Endometrial microvascular endothelial cells (primary cell): ENCODE results near the gene SELENOI. TPM values are rescaled to one million over a fixed set of nuclear protein-coding genes. Genes with fewer than 3 reads are reported as not detected.
"Not testable (repeated sequence)": the region's sequence is repeated elsewhere in the genome, so short reads cannot be mapped to it uniquely, and the experiment has no call there.

ENCODE experiments used
- in situ Hi-C: cut with HindIII; loops from 2 replicates; pipeline ENCODE4 v1.10.0; 2017; ENCODE audit warnings: low sequenced_read_pairs, low pct_unique_long_range_greater_than_20kb; ENCODE audit errors: inconsistent ontology term
- total RNA-seq: library from RNA; depleted of rRNA; stranded (reverse); fragments of >200 nt; gene quantifications from one replicate; pipeline ENCODE4 v1.2.3, GENCODE V29; 2015; ENCODE audit errors: inconsistent ontology term

The SELENOI gene
- total RNA-seq, 1 donor from 2014 or later, result 15.3 TPM

- in situ Hi-C loops, result no loop called here
Measured at GRCh38 chr2:26352892-26353291, 6.9 kb downstream of the SELENOI start.

GRCh38 chr2:26354469-26354868 is 8.5 kb downstream of the SELENOI start:
- in situ Hi-C loops, result not testable (repeated sequence)

GRCh38 chr2:26355038-26355995 is 9.4 kb downstream of the SELENOI start:
- in situ Hi-C loops, result no loop called here

GRCh38 chr2:26356111-26356510 is 10.2 kb downstream of the SELENOI start:
- in situ Hi-C loops, result no loop called here

- in situ Hi-C loops, result no loop called here
Measured at GRCh38 chr2:26356771-26357170, 10.8 kb downstream of the SELENOI start.

GRCh38 chr2:26359886-26360473 is 14.0 kb downstream of the SELENOI start:
- in situ Hi-C loops, result no loop called here

- in situ Hi-C loops, result no loop called here
Measured at GRCh38 chr2:26363323-26363722, 17.4 kb downstream of the SELENOI start.

- in situ Hi-C loops, result no loop called here
Measured at GRCh38 chr2:26363958-26364357, 18.0 kb downstream of the SELENOI start.

- in situ Hi-C loops, result no loop called here
Measured at GRCh38 chr2:26364669-26365068, 18.7 kb downstream of the SELENOI start.

- in situ Hi-C loops, result no loop called here
Measured at GRCh38 chr2:26366957-26367356, 21.0 kb downstream of the SELENOI start.

GRCh38 chr2:26369664-26370063 is 23.7 kb downstream of the SELENOI start:
- in situ Hi-C loops, result not testable (repeated sequence)

GRCh38 chr2:26370909-26371308 is 25.0 kb downstream of the SELENOI start:
- in situ Hi-C loops, result not testable (repeated sequence)

- in situ Hi-C loops, result no loop called here
Measured at GRCh38 chr2:26376799-26377198, 30.9 kb downstream of the SELENOI start.

- in situ Hi-C loops, result no loop called here
Measured at GRCh38 chr2:26380281-26380680, 34.3 kb downstream of the SELENOI start.

- in situ Hi-C loops, result no loop called here
Measured at GRCh38 chr2:26382564-26382963, 36.6 kb downstream of the SELENOI start.

- in situ Hi-C loops, result no loop called here
Measured at GRCh38 chr2:26384183-26384582, 38.2 kb downstream of the SELENOI start.

- in situ Hi-C loops, result no loop called here
Measured at GRCh38 chr2:26384597-26384996, 38.7 kb downstream of the SELENOI start.

GRCh38 chr2:26387189-26387588 is 41.2 kb downstream of the SELENOI start:
- in situ Hi-C loops, result no loop called here

GRCh38 chr2:26394694-26395093 is 48.8 kb downstream of the SELENOI start:
- in situ Hi-C loops, result no loop called here

GRCh38 chr2:26395394-26395793 is 49.5 kb downstream of the SELENOI start:
- in situ Hi-C loops, result no loop called here
